H1 (cell line): Measurements from ENCODE around the gene TTC9. TPM values are rescaled to one million over a fixed set of nuclear protein-coding genes. Genes with fewer than 3 reads are reported as not detected.

ENCODE experiments used
- CTCF ChIA-PET: fragments of 300-600 bp; sonication (Branson Sonifier 250); formaldehyde crosslinking; loops from one replicate; lab custom pipeline; 2021; ENCODE audit not compliant: partially characterized antibody; lab: Charles Lee
- POLR2A ChIA-PET: fragments of 300-600 bp; sonication (Branson Sonifier 250); formaldehyde crosslinking; loops from one replicate; lab custom pipeline; 2021; ENCODE audit warnings: inconsistent platforms; ENCODE audit not compliant: partially characterized antibody; lab: Charles Lee
- DNase-seq, 2 experiments: peaks; one replicate each; pipeline versions ENCODE4 v3.0.0 to v3.0.0-alpha.2; 2010 to 2022; ENCODE audit warnings: low spot score in 2 of 2, low read depth in 1 of 2, mixed read lengths in 1 of 2
- FAIRE-seq: peaks from 2 replicates; lab custom pipeline; 2011; peaks lifted over from hg19 to GRCh38; lab: Jason Lieb, UNC
- H2AFZ ChIP-seq: 2 replicates; pipeline ENCODE4 v1.8.1; 2012; ENCODE audit warnings: low read length, inconsistent platforms
- H2AK5ac ChIP-seq: 2 replicates; pipeline ENCODE4 v1.6.1; 2013; ENCODE audit warnings: low read depth, low read length
- H2BK120ac ChIP-seq: replicated peaks from 2 replicates; pipeline ENCODE3; 2013; ENCODE audit warnings: low read depth, low read length, inconsistent platforms
- H2BK12ac ChIP-seq: 2 replicates; pipeline ENCODE4 v1.6.1; 2013; ENCODE audit warnings: low read depth, low read length
- H2BK15ac ChIP-seq: 2 replicates; pipeline ENCODE4 v1.6.1; 2013; ENCODE audit warnings: low read length
- H2BK20ac ChIP-seq: 2 replicates; pipeline ENCODE4 v1.6.1; 2013; ENCODE audit warnings: low read length
- H2BK5ac ChIP-seq: 2 replicates; pipeline ENCODE4 v1.6.1; 2013; ENCODE audit warnings: low read depth, low read length
- H3K14ac ChIP-seq: 2 replicates; pipeline ENCODE4 v1.6.1; 2013; ENCODE audit warnings: inconsistent platforms; ENCODE audit not compliant: insufficient read length
- H3K18ac ChIP-seq: 2 replicates; pipeline ENCODE4 v1.6.1; 2013; ENCODE audit warnings: low read length; ENCODE audit errors: extremely low read depth
- H3K23ac ChIP-seq: 2 replicates; pipeline ENCODE4 v1.6.1; 2013; ENCODE audit warnings: inconsistent platforms; ENCODE audit not compliant: insufficient read length
- H3K23me2 ChIP-seq: 2 replicates; pipeline ENCODE4 v1.6.1; 2013; ENCODE audit warnings: low read depth, low read length
- H3K27ac ChIP-seq: 2 replicates; pipeline ENCODE4 v1.6.1; 2011; ENCODE audit warnings: low read depth, low read length, inconsistent platforms
- H3K27me3 ChIP-seq, 4 experiments: replicated peaks in 1 of 4; 1 replicate in 1 of 4; 2 replicates in 3 of 4; pipeline versions ENCODE4 v1.6.1 to v1.8.1; 2011 to 2013; ENCODE audit warnings: low read length in 3 of 4, mild to moderate bottlenecking in 3 of 4, inconsistent platforms in 2 of 4, mixed read lengths in 2 of 4, moderate library complexity in 1 of 4; ENCODE audit not compliant: control insufficient read depth in 3 of 4, insufficient read depth in 3 of 4; ENCODE audit errors: extremely low read depth in 1 of 4
- H3K36me3 ChIP-seq, 4 experiments: 2 replicates each; pipeline versions ENCODE4 v1.6.1 to v1.8.1; 2011 to 2013; ENCODE audit warnings: mild to moderate bottlenecking in 4 of 4, low read length in 3 of 4, moderate library complexity in 2 of 4, control low read depth in 1 of 4, inconsistent platforms in 1 of 4; ENCODE audit not compliant: insufficient read depth in 4 of 4, control insufficient read depth in 2 of 4
- H3K4ac ChIP-seq: replicated peaks from 2 replicates; pipeline ENCODE3; 2013; ENCODE audit warnings: low read length, low read depth, mixed read lengths, inconsistent platforms; ENCODE audit not compliant: insufficient read length
- H3K4me1 ChIP-seq, 4 experiments: replicated peaks in 1 of 4; 1 replicate in 1 of 4; 2 replicates in 3 of 4; pipeline versions ENCODE4 v1.6.1 to v1.8.1; 2011 to 2013; ENCODE audit warnings: low read length in 3 of 4, inconsistent platforms in 2 of 4, mixed read lengths in 1 of 4; ENCODE audit not compliant: insufficient read depth in 4 of 4, control insufficient read depth in 3 of 4
- H3K4me2 ChIP-seq, 2 experiments: 2 replicates each; pipeline versions ENCODE4 v1.6.1 to v1.8.1; 2011 to 2013; ENCODE audit warnings: low read depth in 2 of 2, low read length in 2 of 2, control low read depth in 1 of 2, inconsistent platforms in 1 of 2, mild to moderate bottlenecking in 1 of 2; ENCODE audit not compliant: insufficient read depth in 1 of 2
- H3K4me3 ChIP-seq, 4 experiments: fragments of 200-600, 300-600 bp in 1 of 4; sonication (generic), shearing (Covaris generic), sonication (Bioruptor Twin) in 1 of 4; 2 replicates each; pipeline versions ENCODE4 v1.5.1 to v1.8.1; 2011 to 2016; ENCODE audit warnings: low read length in 4 of 4, low read depth in 3 of 4, control low read depth in 2 of 4, inconsistent platforms in 2 of 4, mild to moderate bottlenecking in 2 of 4, mixed read lengths in 1 of 4, moderate library complexity in 1 of 4; ENCODE audit not compliant: insufficient read depth in 2 of 4; ENCODE audit errors: extremely low read depth in 1 of 4
- H3K56ac ChIP-seq: replicated peaks from 2 replicates; pipeline ENCODE3; 2013; ENCODE audit warnings: low read depth, mild to moderate bottlenecking, mixed read lengths, low read length, inconsistent platforms; ENCODE audit not compliant: insufficient read length
- H3K79me1 ChIP-seq: 2 replicates; pipeline ENCODE4 v1.6.1; 2013; ENCODE audit warnings: low read depth, low read length, control low read depth
- H3K79me2 ChIP-seq, 2 experiments: 2 replicates each; pipeline versions ENCODE4 v1.6.1 to v1.8.1; 2012 to 2013; ENCODE audit warnings: low read length in 2 of 2, mild to moderate bottlenecking in 2 of 2, inconsistent platforms in 1 of 2; ENCODE audit not compliant: insufficient read depth in 2 of 2, control insufficient read depth in 1 of 2
- H3K9ac ChIP-seq, 4 experiments: replicated peaks in 1 of 4; 1 replicate in 1 of 4; 2 replicates in 3 of 4; pipeline versions ENCODE4 v1.6.1 to v1.8.1; 2011 to 2013; ENCODE audit warnings: low read depth in 3 of 4, low read length in 3 of 4, control low read depth in 2 of 4, mild to moderate bottlenecking in 2 of 4, moderate library complexity in 2 of 4, inconsistent platforms in 1 of 4; ENCODE audit errors: extremely low read depth in 1 of 4
- H3K9me3 ChIP-seq, 2 experiments: 2 replicates each; pipeline versions ENCODE4 v1.6.1 to v1.8.1; 2012 to 2013; ENCODE audit warnings: mild to moderate bottlenecking in 2 of 2, moderate library complexity in 2 of 2, control low read depth in 1 of 2, inconsistent platforms in 1 of 2, low read depth in 1 of 2, low read length in 1 of 2, mixed read lengths in 1 of 2; ENCODE audit not compliant: insufficient read depth in 2 of 2
- H4K20me1 ChIP-seq, 2 experiments: replicated peaks in 1 of 2; 2 replicates each; pipeline versions ENCODE3 to v1.8.1; 2011 to 2013; ENCODE audit warnings: inconsistent platforms in 2 of 2, low read length in 2 of 2, mild to moderate bottlenecking in 1 of 2; ENCODE audit not compliant: insufficient read depth in 2 of 2, control insufficient read depth in 1 of 2
- H4K5ac ChIP-seq: 2 replicates; pipeline ENCODE4 v1.6.1; 2013; ENCODE audit warnings: low read length, low read depth, mixed read lengths, inconsistent platforms; ENCODE audit not compliant: insufficient read length
- H4K8ac ChIP-seq: 2 replicates; pipeline ENCODE4 v1.8.0; 2013; ENCODE audit warnings: mild to moderate bottlenecking, moderate library complexity, low read length, inconsistent platforms; ENCODE audit not compliant: insufficient read depth; ENCODE audit errors: extremely low read depth
- H4K91ac ChIP-seq: replicated peaks from 2 replicates; pipeline ENCODE3; 2013; ENCODE audit warnings: low read length, mixed read lengths, inconsistent platforms; ENCODE audit not compliant: insufficient read length
- BRCA1 ChIP-seq: IDR thresholded peaks from 2 replicates; pipeline ENCODE4 v1.6.1; 2012; ENCODE audit warnings: low read depth, low read length, improper control_type of control experiment
- CTCF ChIP-seq, 3 experiments: IDR thresholded peaks; 1 replicate in 2 of 3; 2 replicates in 1 of 3; pipeline versions ENCODE4 v1.5.1 to v1.6.1; 2011; ENCODE audit warnings: low read length in 3 of 3, mild to moderate bottlenecking in 3 of 3, inconsistent platforms in 2 of 3, low read depth in 1 of 3, moderate library complexity in 1 of 3; ENCODE audit not compliant: insufficient read depth in 1 of 3; ENCODE audit errors: control extremely low read depth in 1 of 3
- EZH2 ChIP-seq: fragments of 200-600 bp; sonication (generic); IDR thresholded peaks from 2 replicates; pipeline ENCODE4 v1.7.1; 2012; ENCODE audit warnings: low read depth, mild to moderate bottlenecking, moderate library complexity, low read length, inconsistent platforms; ENCODE audit not compliant: severe bottlenecking
- PHF8 ChIP-seq: fragments of 200-600 bp; sonication (generic); conservative IDR thresholded peaks from 2 replicates; pipeline ENCODE4 v1.7.1; 2012; ENCODE audit warnings: low read depth, mild to moderate bottlenecking, inconsistent platforms, low read length, moderate library complexity
- SAP30 ChIP-seq: fragments of 300-600 bp; sonication (generic); IDR thresholded peaks from 2 replicates; pipeline ENCODE4 v1.7.1; 2012; ENCODE audit warnings: low read length, moderate library complexity, mild to moderate bottlenecking, inconsistent platforms; ENCODE audit not compliant: insufficient read depth, insufficient replicate concordance
- SUZ12 ChIP-seq: fragments of 200-600 bp; sonication (generic); IDR thresholded peaks from 2 replicates; pipeline ENCODE4 v1.6.1; 2012; ENCODE audit warnings: mild to moderate bottlenecking, inconsistent platforms, low read length, moderate library complexity, mixed read lengths
- TBP ChIP-seq: IDR thresholded peaks from 2 replicates; pipeline ENCODE4 v1.6.1; 2011; ENCODE audit warnings: low read depth, low read length, improper control_type of control experiment
- WGBS, 2 experiments: shearing (Covaris generic) in 1 of 2; methylation state at CpG; one replicate each; pipeline versions ENCODE4 v1.1.6 to v1.1.7; 2013 to 2015; ENCODE audit warnings: low lambda C conversion rate in 2 of 2, mixed read lengths in 2 of 2, inconsistent platforms in 1 of 2, low coverage in 1 of 2, missing lambda C conversion rate in 1 of 2; ENCODE audit not compliant: insufficient replicate concordance in 2 of 2, insufficient coverage in 1 of 2, insufficient read length in 1 of 2; ENCODE audit errors: extremely low coverage in 1 of 2, missing lambda C conversion rate in 1 of 2; 5-methylcytosine and 5-hydroxymethylcytosine counted together
- polyA plus RNA-seq, 7 experiments: library from polyadenylated mRNA; depleted of rRNA in 3 of 7; stranded (reverse) in 5 of 7; unstranded in 2 of 7; fragments of >200 nt in 5 of 7; fragments of 200-250 nt in 2 of 7; gene quantifications; 1 replicate in 5 of 7; 2 replicates in 1 of 7; 4 replicates in 1 of 7; pipeline versions ENCODE4 v1.2.1 to v1.2.3, GENCODE V29; 2011 to 2013; ENCODE audit warnings: missing spikeins in 2 of 7, mixed read lengths in 2 of 7
- total RNA-seq: library from RNA; stranded (reverse); fragmentation: NEBNext Ultra II Directional; extraction: Animal tissue kit (Norgen Biotek cat#: 25700); gene quantifications from 2 replicates; pipeline ENCODE4 v1.2.1, GENCODE V29; 2021

Gene TTC9
- total and polyA plus RNA-seq, 2 of the 8 experiments (the other 6 are each of a cell fraction or from before 2014, with no cell fraction given) = 21.0 to 29.5 TPM

DNA sequence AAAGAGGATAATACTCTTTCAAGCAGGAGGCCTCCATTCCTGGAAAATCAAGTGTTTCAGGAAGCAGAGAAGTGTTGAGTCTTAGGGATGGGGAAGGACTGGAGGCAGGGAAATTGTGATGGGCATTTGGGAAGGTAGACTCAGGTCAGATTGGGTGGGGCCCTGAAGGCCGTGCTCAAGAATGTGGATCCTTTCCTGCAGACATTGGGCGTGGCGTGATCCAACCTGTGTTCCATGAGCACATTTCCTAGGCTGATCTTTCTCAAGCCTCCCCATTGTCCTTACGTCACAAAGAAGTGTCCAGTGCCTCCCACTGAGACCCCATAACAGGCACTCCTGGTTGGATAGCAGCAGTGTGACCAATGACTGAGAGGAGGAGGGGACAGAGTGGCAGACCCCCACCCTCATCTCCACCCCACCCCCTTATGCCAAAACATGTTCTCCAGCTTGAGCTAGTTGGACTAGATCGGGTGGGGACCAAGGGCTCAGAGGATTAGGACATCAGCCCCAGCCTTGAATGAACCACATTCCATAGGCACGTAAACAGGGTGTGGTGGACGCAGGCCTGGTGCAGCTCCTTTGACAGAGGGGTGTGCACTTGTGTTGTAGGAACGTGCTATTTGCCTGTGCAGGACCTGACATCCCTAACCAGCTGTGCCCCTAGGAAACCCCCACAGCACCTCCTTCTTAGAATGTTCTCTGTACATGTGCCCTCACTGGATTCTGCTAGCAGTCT, 76.8 kb downstream of the TTC9 start:
- H3K79me2 ChIP-seq = no peaks in the 10 kb centered on the region
- H3K27me3 ChIP-seq = no peaks in the 10 kb centered on the region
- no peak overlapping the region for H2BK12ac ChIP-seq
- no peak overlapping the region for H2AK5ac ChIP-seq
- H3K9me3 ChIP-seq = no peaks in the 10 kb centered on the region
- no peak overlapping the region for H2BK5ac ChIP-seq
- peaks cover 0 to 3% (median under 1%) of the 10 kb centered on the region in 4 experiments; a peak in 3 of 7 replicates for H3K4me1 ChIP-seq
- no peak overlapping the region for H3K4me2 ChIP-seq
- no peak overlapping the region for H3K14ac ChIP-seq
- H3K4me3 ChIP-seq = no peak overlapping the region
- no peak overlapping the region for H4K5ac ChIP-seq
- H3K56ac ChIP-seq = no peak overlapping the region
- no peak overlapping the region for H2BK15ac ChIP-seq
- POLR2A ChIA-PET = interaction anchor here (1.5 kb wide), 1 partner anchor 78 kb away, joined by 3 read pairs; no protein-coding TSS in a partner anchor
- DNase-seq = no peak
- no peak overlapping the region for H3K23ac ChIP-seq
- no peak overlapping the region for H4K8ac ChIP-seq
- H3K4ac ChIP-seq = no peak overlapping the region
- H3K36me3 ChIP-seq = no peaks in the 10 kb centered on the region
- CTCF ChIA-PET = interaction anchor here (1.2 to 12.1 kb wide), 3 partner anchors 9 to 99 kb away, joined by 3 to 154 read pairs (median 33); no protein-coding TSS in a partner anchor
- WGBS, 2 experiments = 93% methylated on average over 8 of the region's 8 CpGs; no CpG with 5 or more reads in 1 of the 2 experiments
- no peak for FAIRE-seq
- H4K91ac ChIP-seq = no peak overlapping the region
- no peak overlapping the region for H3K9ac ChIP-seq
- TF ChIP-seq PHF8 (no peak), SAP30 (no peak), SUZ12 (no peak), BRCA1 (no peak), CTCF (IDR thresholded peaks at IDR 0.05; ENCODE audit: control extremely low read depth in 1 of 3, insufficient read depth in 1 of 3, low read depth in 1 of 3, low read length in 3 of 3) (no peak), EZH2 (no peak), TBP (no peak)
- H2BK20ac ChIP-seq = no peak overlapping the region
- no peak overlapping the region for H3K27ac ChIP-seq
- no peaks in the 10 kb centered on the region for H3K79me1 ChIP-seq
- no peak overlapping the region for H2AFZ ChIP-seq
- H4K20me1 ChIP-seq = no peaks in the 10 kb centered on the region
- no peak overlapping the region for H2BK120ac ChIP-seq
- H3K18ac ChIP-seq = no peak overlapping the region
- no peaks in the 10 kb centered on the region for H3K23me2 ChIP-seq
